Fibroblast of lung (primary cell): ENCODE measurements around the gene INHBC. TPM values are rescaled to one million over a fixed set of nuclear protein-coding genes. Genes with fewer than 3 reads are reported as not detected.

ENCODE experiments used
- DNase-seq, 2 donors: peaks; one replicate each; pipeline versions ENCODE4 v3.0.0 to v3.0.0-alpha.2; 2010; ENCODE audit warnings: low read depth in 2 of 2
- H2AFZ ChIP-seq: 2 replicates; pipeline ENCODE4 v1.5.1; 2012; ENCODE audit warnings: low read length, control low read depth, inconsistent platforms
- H3K27ac ChIP-seq: 2 replicates; pipeline ENCODE4 v1.5.1; 2011; ENCODE audit warnings: low read length, control low read depth; ENCODE audit not compliant: insufficient read depth
- H3K27me3 ChIP-seq: 2 replicates; pipeline ENCODE4 v1.5.1; 2011; ENCODE audit warnings: mild to moderate bottlenecking, low read length; ENCODE audit not compliant: control insufficient read depth, insufficient read depth
- H3K36me3 ChIP-seq: 2 replicates; pipeline ENCODE4 v1.5.1; 2011; ENCODE audit warnings: low read length; ENCODE audit not compliant: control insufficient read depth, insufficient read depth
- H3K4me1 ChIP-seq: 2 replicates; pipeline ENCODE4 v1.5.1; 2011; ENCODE audit warnings: low read length; ENCODE audit not compliant: control insufficient read depth, insufficient read depth; ENCODE audit errors: extremely low read depth
- H3K4me2 ChIP-seq: 2 replicates; pipeline ENCODE4 v1.5.1; 2011; ENCODE audit warnings: low read length, control low read depth; ENCODE audit not compliant: insufficient read depth; ENCODE audit errors: extremely low read depth
- H3K4me3 ChIP-seq, 4 experiments: fragments of 200-600 bp in 1 of 4; sonication (generic) in 1 of 4; replicated peaks in 1 of 4; 2 replicates each; pipeline ENCODE4 v1.5.1; 2011 to 2016; ENCODE audit warnings: low read length in 4 of 4, low read depth in 3 of 4, mild to moderate bottlenecking in 3 of 4, control low read depth in 2 of 4, inconsistent platforms in 1 of 4, mixed read lengths in 1 of 4; ENCODE audit not compliant: insufficient read depth in 1 of 4; ENCODE audit errors: control extremely low read depth in 1 of 4
- H3K79me2 ChIP-seq: 2 replicates; pipeline ENCODE4 v1.5.1; 2012; ENCODE audit warnings: mild to moderate bottlenecking, low read length, inconsistent platforms; ENCODE audit not compliant: control insufficient read depth, insufficient read depth
- H3K9ac ChIP-seq: 2 replicates; pipeline ENCODE4 v1.5.1; 2011; ENCODE audit warnings: mild to moderate bottlenecking, low read length, control low read depth; ENCODE audit not compliant: insufficient read depth
- H3K9me3 ChIP-seq: 2 replicates; pipeline ENCODE4 v1.5.1; 2012; ENCODE audit warnings: low read depth, low read length; ENCODE audit not compliant: control insufficient read depth, insufficient read depth
- H4K20me1 ChIP-seq: 2 replicates; pipeline ENCODE4 v1.5.1; 2011; ENCODE audit warnings: low read length; ENCODE audit not compliant: control insufficient read depth, insufficient read depth; ENCODE audit errors: extremely low read depth
- EZH2 ChIP-seq: IDR thresholded peaks from 2 replicates; pipeline ENCODE4 v1.5.1; 2012; ENCODE audit warnings: low read length, control low read depth, mild to moderate bottlenecking; ENCODE audit errors: missing control alignments
- polyA plus RNA-seq, 2 donors: library from polyadenylated mRNA; depleted of rRNA in 1 of 2; stranded (reverse) in 1 of 2; unstranded in 1 of 2; fragments of >200 nt; gene quantifications; 2 replicates each; pipeline ENCODE4 v1.2.1, GENCODE V29; 2011 to 2012; ENCODE audit warnings: missing spikeins in 1 of 2
- total RNA-seq: library from RNA; depleted of rRNA; stranded (reverse); fragments of >200 nt; gene quantifications from 2 replicates; pipeline ENCODE4 v1.2.1, GENCODE V29; 2014
- TF ChIP-seq, protein P1 (sequence below), 2 donors: IDR thresholded peaks in 1 of 2; conservative IDR thresholded peaks in 1 of 2; 1 replicate in 1 of 2; 2 replicates in 1 of 2; pipeline ENCODE4 v1.5.1; 2011 to 2012; ENCODE audit warnings: low read length in 2 of 2, control low read depth in 1 of 2, inconsistent platforms in 1 of 2, low read depth in 1 of 2, mild to moderate bottlenecking in 1 of 2

The INHBC gene
- total and polyA plus RNA-seq, 2 donors (not counting 1 experiment from before 2014, with no cell fraction given): 0.05 TPM; not detected in 1

GRCh38 chr12:57498571-57498970, 64.0 kb downstream of the INHBC start:
- H3K36me3 ChIP-seq: peaks cover 23% of the 10 kb centered on the region
- DNase-seq: no peak
- H3K27ac ChIP-seq: no peak overlapping the region

GRCh38 chr12:57500213-57500612, 65.6 kb downstream of the INHBC start:
- Histone ChIP-seq H3K9me3 (no peaks in the 10 kb centered on the region), H3K4me3 (no peak overlapping the region), H3K9ac (no peak overlapping the region), H3K27me3 (no peaks in the 10 kb centered on the region), H3K36me3 (peaks cover 26% of the 10 kb centered on the region), H4K20me1 (no peaks in the 10 kb centered on the region), H3K4me2 (no peak overlapping the region), H3K79me2 (no peaks in the 10 kb centered on the region), H3K27ac (no peak overlapping the region), H3K4me1 (no peaks in the 10 kb centered on the region), H2AFZ (no peak overlapping the region)
- DNase-seq: no peak
- no peak for TF ChIP-seq EZH2
- TF ChIP-seq, protein P1, sequence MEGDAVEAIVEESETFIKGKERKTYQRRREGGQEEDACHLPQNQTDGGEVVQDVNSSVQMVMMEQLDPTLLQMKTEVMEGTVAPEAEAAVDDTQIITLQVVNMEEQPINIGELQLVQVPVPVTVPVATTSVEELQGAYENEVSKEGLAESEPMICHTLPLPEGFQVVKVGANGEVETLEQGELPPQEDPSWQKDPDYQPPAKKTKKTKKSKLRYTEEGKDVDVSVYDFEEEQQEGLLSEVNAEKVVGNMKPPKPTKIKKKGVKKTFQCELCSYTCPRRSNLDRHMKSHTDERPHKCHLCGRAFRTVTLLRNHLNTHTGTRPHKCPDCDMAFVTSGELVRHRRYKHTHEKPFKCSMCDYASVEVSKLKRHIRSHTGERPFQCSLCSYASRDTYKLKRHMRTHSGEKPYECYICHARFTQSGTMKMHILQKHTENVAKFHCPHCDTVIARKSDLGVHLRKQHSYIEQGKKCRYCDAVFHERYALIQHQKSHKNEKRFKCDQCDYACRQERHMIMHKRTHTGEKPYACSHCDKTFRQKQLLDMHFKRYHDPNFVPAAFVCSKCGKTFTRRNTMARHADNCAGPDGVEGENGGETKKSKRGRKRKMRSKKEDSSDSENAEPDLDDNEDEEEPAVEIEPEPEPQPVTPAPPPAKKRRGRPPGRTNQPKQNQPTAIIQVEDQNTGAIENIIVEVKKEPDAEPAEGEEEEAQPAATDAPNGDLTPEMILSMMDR (conservative IDR thresholded peaks at IDR 0.05 in 1 of 2, IDR thresholded peaks at IDR 0.05 in 1 of 2; ENCODE audit: low read depth in 1 of 2, low read length in 2 of 2): no peak

More at GRCh38 chr12:57498571-57498970, 64.0 kb downstream of the INHBC start:
- H3K4me1 ChIP-seq: no peaks in the 10 kb centered on the region
- no peaks in the 10 kb centered on the region for H3K27me3 ChIP-seq
- H3K9ac ChIP-seq: no peak overlapping the region
- TF ChIP-seq, protein P1 (conservative IDR thresholded peaks at IDR 0.05 in 1 of 2, IDR thresholded peaks at IDR 0.05 in 1 of 2; ENCODE audit: low read depth in 1 of 2, low read length in 2 of 2): no peak
- TF ChIP-seq EZH2: no peak
- no peak overlapping the region for H2AFZ ChIP-seq
- no peaks in the 10 kb centered on the region for H3K9me3 ChIP-seq
- no peaks in the 10 kb centered on the region for H3K79me2 ChIP-seq
- H3K4me2 ChIP-seq: no peak overlapping the region
- H4K20me1 ChIP-seq: no peaks in the 10 kb centered on the region
- no peak overlapping the region for H3K4me3 ChIP-seq

Other genes with a start within 250 kb of the INHBC start
- gene NXPH4, start 218.0 kb upstream of the INHBC start, total RNA-seq: 0.50 and 1.0 TPM in 2 replicates
- gene NXPH4, start 218.0 kb upstream of the INHBC start, polyA plus RNA-seq: 0.30 and 1.9 TPM in 2 replicates
- 358 and 380 TPM in 2 replicates for gene SHMT2, start 205.1 kb upstream of the INHBC start, total RNA-seq
- gene SHMT2, start 205.1 kb upstream of the INHBC start, polyA plus RNA-seq: 139 and 154 TPM in 2 replicates
- gene STAC3, start 183.6 kb upstream of the INHBC start, total RNA-seq: 0.26 and 0.33 TPM in 2 replicates
- 0.18 and 0.33 TPM in 2 replicates for gene STAC3, start 183.6 kb upstream of the INHBC start, polyA plus RNA-seq
- gene R3HDM2, start 3.7 kb upstream of the INHBC start, total RNA-seq: 11.3 and 21.3 TPM in 2 replicates
- 18.5 and 22.8 TPM in 2 replicates for gene R3HDM2, start 3.7 kb upstream of the INHBC start, polyA plus RNA-seq
- gene INHBE, start 20.5 kb downstream of the INHBC start, total RNA-seq: 9.2 and 26.4 TPM in 2 replicates
- 0.41 and 0.67 TPM in 2 replicates for gene INHBE, start 20.5 kb downstream of the INHBC start, polyA plus RNA-seq
- 1.0 and 2.0 TPM in 2 replicates for gene GLI1, start 25.0 kb downstream of the INHBC start, total RNA-seq
- gene GLI1, start 25.0 kb downstream of the INHBC start, polyA plus RNA-seq: 0.40 and 0.97 TPM in 2 replicates
- gene ARHGAP9, start 45.1 kb downstream of the INHBC start, total RNA-seq: under 0.01 TPM in 2 replicates
- 0.08 and 0.10 TPM in 2 replicates for gene ARHGAP9, start 45.1 kb downstream of the INHBC start, polyA plus RNA-seq
- 223 and 352 TPM in 2 replicates for gene MARS1, start 53.3 kb downstream of the INHBC start, total RNA-seq
- 89.9 and 103 TPM in 2 replicates for gene MARS1, start 53.3 kb downstream of the INHBC start, polyA plus RNA-seq
- gene DDIT3, start 85.7 kb downstream of the INHBC start, total RNA-seq: 249 and 265 TPM in 2 replicates
- gene DDIT3, start 85.7 kb downstream of the INHBC start, polyA plus RNA-seq: 32.5 and 57.8 TPM in 2 replicates
- gene MBD6, start 88.0 kb downstream of the INHBC start, total RNA-seq: 5.1 and 7.1 TPM in 2 replicates
- gene MBD6, start 88.0 kb downstream of the INHBC start, polyA plus RNA-seq: 3.0 and 3.1 TPM in 2 replicates
- gene DCTN2, start 112.4 kb downstream of the INHBC start, total RNA-seq: 101 and 108 TPM in 2 replicates
- 211 and 229 TPM in 2 replicates for gene DCTN2, start 112.4 kb downstream of the INHBC start, polyA plus RNA-seq
- gene KIF5A, start 115.3 kb downstream of the INHBC start, total RNA-seq: 0.51 and 1.3 TPM in 2 replicates
- 0.53 and 0.89 TPM in 2 replicates for gene KIF5A, start 115.3 kb downstream of the INHBC start, polyA plus RNA-seq
- 9.0 and 11.9 TPM in 2 replicates for gene PIP4K2C, start 156.4 kb downstream of the INHBC start, total RNA-seq
- gene PIP4K2C, start 156.4 kb downstream of the INHBC start, polyA plus RNA-seq: 24.3 and 25.2 TPM in 2 replicates
- gene DTX3, start 170.0 kb downstream of the INHBC start, total RNA-seq: 16.4 and 30.4 TPM in 2 replicates
- gene DTX3, start 170.0 kb downstream of the INHBC start, polyA plus RNA-seq: 12.1 and 17.3 TPM in 2 replicates
- 34.4 and 40.0 TPM in 2 replicates for gene ARHGEF25, start 176.7 kb downstream of the INHBC start, total RNA-seq
- gene ARHGEF25, start 176.7 kb downstream of the INHBC start, polyA plus RNA-seq: 12.1 and 15.7 TPM in 2 replicates
- 0.51 and 2.3 TPM in 2 replicates for gene B4GALNT1, start 198.4 kb downstream of the INHBC start, total RNA-seq
- 1.3 and 3.4 TPM in 2 replicates for gene B4GALNT1, start 198.4 kb downstream of the INHBC start, polyA plus RNA-seq